ENCODE results near the gene ZNF107.
A peak's percentile ranks its signal among the peaks of the same experiment; 100 is the strongest.
"Not testable (repeated sequence)": the region's sequence is repeated elsewhere in the genome, so short reads cannot be mapped to it uniquely, and the experiment has no call there.

ZNF107 gene

GRCh38 chr7:64643566-64643965 is 22.4 kb upstream of the ZNF107 start:
- DNase-seq (ENCODE audit: low spot score): no peak

GRCh38 chr7:64651203-64651602 is 14.7 kb upstream of the ZNF107 start:
- DNase-seq (ENCODE audit: low spot score): no peak

GRCh38 chr7:64651632-64652165 is 14.2 kb upstream of the ZNF107 start:
- DNase-seq (ENCODE audit: low spot score): no peak

GRCh38 chr7:64653721-64654401 is 12.1 kb upstream of the ZNF107 start:
- peak; percentile 78 for DNase-seq (ENCODE audit: low spot score)

- no peak for DNase-seq (ENCODE audit: low spot score)
Observed at GRCh38 chr7:64654796-64655548, 11.0 kb upstream of the ZNF107 start.

GRCh38 chr7:64655811-64656210 is 10.1 kb upstream of the ZNF107 start:
- no peak for DNase-seq (ENCODE audit: low spot score)

- DNase-seq (ENCODE audit: low spot score): no peak
Observed at GRCh38 chr7:64656489-64656888, 9.4 kb upstream of the ZNF107 start.

- DNase-seq (ENCODE audit: low spot score): not testable (repeated sequence)
Observed at GRCh38 chr7:64662091-64662490, 3.8 kb upstream of the ZNF107 start.

- DNase-seq (ENCODE audit: low spot score): no peak
Observed at GRCh38 chr7:64666663-64667050, 724 bp downstream of the ZNF107 start.

- no peak for DNase-seq (ENCODE audit: low spot score)
Observed at GRCh38 chr7:64667311-64667710, 1.4 kb downstream of the ZNF107 start.

- no peak for DNase-seq (ENCODE audit: low spot score)
Observed at GRCh38 chr7:64672414-64672813, 6.5 kb downstream of the ZNF107 start.

GRCh38 chr7:64685091-64685490 is 19.2 kb downstream of the ZNF107 start:
- DNase-seq (ENCODE audit: low spot score): no peak

- no peak for DNase-seq (ENCODE audit: low spot score)
Observed at GRCh38 chr7:64685741-64686140, 19.8 kb downstream of the ZNF107 start.

- no peak for DNase-seq (ENCODE audit: low spot score)
Observed at GRCh38 chr7:64686493-64687184, 20.7 kb downstream of the ZNF107 start.

GRCh38 chr7:64687249-64687648 is 21.3 kb downstream of the ZNF107 start:
- no peak for DNase-seq (ENCODE audit: low spot score)

GRCh38 chr7:64688988-64689387 is 23.1 kb downstream of the ZNF107 start:
- no peak for DNase-seq (ENCODE audit: low spot score)

- DNase-seq (ENCODE audit: low spot score): no peak
Observed at GRCh38 chr7:64691831-64692230, 25.9 kb downstream of the ZNF107 start.

- not testable (repeated sequence) for DNase-seq (ENCODE audit: low spot score)
Observed at GRCh38 chr7:64697863-64698262, 31.9 kb downstream of the ZNF107 start.

- DNase-seq (ENCODE audit: low spot score): no peak
Observed at GRCh38 chr7:64706625-64707292, 40.8 kb downstream of the ZNF107 start.

- DNase-seq (ENCODE audit: low spot score): not testable (repeated sequence)
Observed at GRCh38 chr7:64717896-64718295, 52.0 kb downstream of the ZNF107 start.

- no peak for DNase-seq (ENCODE audit: low spot score)
Observed at GRCh38 chr7:64729089-64729848, 63.3 kb downstream of the ZNF107 start.

Measured in RKO (cell line).